ENCODE results near the gene ELMO1. TPM values are rescaled to one million over a fixed set of nuclear protein-coding genes. Genes with fewer than 3 reads are reported as not detected.

The ELMO1 gene
- total and polyA plus RNA-seq, 2 of the 13 experiments (the other 11 are each of a cell fraction or from before 2014, with no cell fraction given) = 0.11 to 0.17 TPM

GRCh38 chr7:36863901-36864701, 584.6 kb downstream of the ELMO1 start (continued):
- TF ChIP-seq ZBTB33 (CRISPR knock-in tag; IDR thresholded peaks at IDR 0.05) = 0 out of 2 replicates have a peak, but pooled peaks have one; percentile 33
- TF ChIP-seq FOSL2 (CRISPR knock-in tag; IDR thresholded peaks at IDR 0.05) = peak; percentile 84
- peak; percentile 97 for TF ChIP-seq FOXO1 (CRISPR knock-in tag; IDR thresholded peaks at IDR 0.05)
- TF ChIP-seq ZNF790 (CRISPR knock-in tag; IDR thresholded peaks at IDR 0.05; ENCODE audit: borderline replicate concordance) = peak; percentile 75; the same call in 1 of the 2 replicates
- TF ChIP-seq NR2F1 (CRISPR knock-in tag; IDR thresholded peaks at IDR 0.05) = peak; percentile 60 to 71; a peak in 3 of 4 replicates
- TF ChIP-seq ATF2 (CRISPR knock-in tag; IDR thresholded peaks at IDR 0.05) = peak; percentile 66; the same call in 1 of the 2 replicates
- TF ChIP-seq ZNF30 (CRISPR knock-in tag; IDR thresholded peaks at IDR 0.05) = 0 out of 2 replicates have a peak, but pooled peaks have one; percentile 45
- no peak for TF ChIP-seq NCOR1 (IDR thresholded peaks at IDR 0.05; ENCODE audit: borderline replicate concordance, low read length)
- no peak; the same call in 1 of the 2 replicates for TF ChIP-seq ZNF441 (CRISPR knock-in tag; IDR thresholded peaks at IDR 0.05; ENCODE audit: borderline replicate concordance)
- TF ChIP-seq PHF8 (CRISPR knock-in tag; IDR thresholded peaks at IDR 0.05) = no peak
- no peak for TF ChIP-seq ZNF83 (CRISPR knock-in tag; IDR thresholded peaks at IDR 0.05; ENCODE audit: borderline replicate concordance)
- TF ChIP-seq, protein P1, sequence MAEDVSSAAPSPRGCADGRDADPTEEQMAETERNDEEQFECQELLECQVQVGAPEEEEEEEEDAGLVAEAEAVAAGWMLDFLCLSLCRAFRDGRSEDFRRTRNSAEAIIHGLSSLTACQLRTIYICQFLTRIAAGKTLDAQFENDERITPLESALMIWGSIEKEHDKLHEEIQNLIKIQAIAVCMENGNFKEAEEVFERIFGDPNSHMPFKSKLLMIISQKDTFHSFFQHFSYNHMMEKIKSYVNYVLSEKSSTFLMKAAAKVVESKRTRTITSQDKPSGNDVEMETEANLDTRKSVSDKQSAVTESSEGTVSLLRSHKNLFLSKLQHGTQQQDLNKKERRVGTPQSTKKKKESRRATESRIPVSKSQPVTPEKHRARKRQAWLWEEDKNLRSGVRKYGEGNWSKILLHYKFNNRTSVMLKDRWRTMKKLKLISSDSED (CRISPR knock-in tag; IDR thresholded peaks at IDR 0.05) = no peak
- TF ChIP-seq SP2 (CRISPR knock-in tag; IDR thresholded peaks at IDR 0.05) = 0 out of 2 replicates have a peak, but pooled peaks have one; percentile 8
- peak; percentile 43; the same call in 1 of the 2 replicates for TF ChIP-seq HMGXB3 (CRISPR knock-in tag; IDR thresholded peaks at IDR 0.05; ENCODE audit: borderline replicate concordance)
- TF ChIP-seq ZNF501 (CRISPR knock-in tag; IDR thresholded peaks at IDR 0.05) = peak; percentile 80
- TF ChIP-seq XBP1 (CRISPR knock-in tag; IDR thresholded peaks at IDR 0.05) = 0 out of 2 replicates have a peak, but pooled peaks have one; percentile 25
- TF ChIP-seq HNRNPH1 (optimal IDR thresholded peaks at IDR 0.05; ENCODE audit: low read depth, low read length) = no peak
- TF ChIP-seq ZNF556 (CRISPR knock-in tag; IDR thresholded peaks at IDR 0.05; ENCODE audit: borderline replicate concordance) = peak; percentile 94; the same call in 1 of the 2 replicates

Data from HepG2 (cell line).